ENCODE measurements around the gene IL3. TPM values are rescaled to one million over a fixed set of nuclear protein-coding genes. Genes with fewer than 3 reads are reported as not detected.

IL3 gene
- total and polyA plus RNA-seq, 9 of the 15 experiments (the other 6 are each of a cell fraction or from before 2014, with no cell fraction given) = not detected

- ChIA-PET CTCF (ENCODE audit: low intra/inter-chr PET ratio) (no interaction called here), POLR2A (no interaction called here)
- ATAC-seq = no peak
- intact Hi-C loops (cut with micrococcal nuclease) (no loop called here), in situ Hi-C loops (cut with MboI) (no loop called here)
- Histone ChIP-seq H3K9ac (ENCODE audit: insufficient read depth in 1 of 2, low read depth in 2 of 2, low read length in 2 of 2) (no peak overlapping the region), H2AFZ (ENCODE audit: low read depth, low read length) (no peak overlapping the region), H4K20me1 (replicated peaks; ENCODE audit: control insufficient read depth, insufficient read depth, low read length) (no peaks in the 10 kb centered on the region), H3K27me3 (ENCODE audit: control insufficient read depth in 2 of 2, insufficient read depth in 2 of 2, low read length in 2 of 2) (peaks cover 6 to 45% of the 10 kb centered on the region in 2 experiments), H3K4me1 (replicated peaks in 1 of 2; ENCODE audit: control insufficient read depth in 2 of 2, insufficient read depth in 2 of 2, low read length in 2 of 2) (no peaks in the 10 kb centered on the region), H3K79me2 (ENCODE audit: control insufficient read depth, insufficient read depth, low read length) (no peaks in the 10 kb centered on the region), H3K36me3 (ENCODE audit: control insufficient read depth, insufficient read depth, low read length) (no peaks in the 10 kb centered on the region), H3K9me3 (replicated peaks; ENCODE audit: control insufficient read depth, insufficient read depth, low read depth, low read length) (no peaks in the 10 kb centered on the region), H3K27ac (ENCODE audit: extremely low read depth, low read depth, low read length) (no peak overlapping the region), H3K4me2 (ENCODE audit: insufficient read depth, low read length) (no peak overlapping the region), H3K9me1 (ENCODE audit: control insufficient read depth, insufficient read depth, low read length) (no peaks in the 10 kb centered on the region), H3K4me3 (no peak overlapping the region)
- TF ChIP-seq NR4A1 (CRISPR knock-in tag; IDR thresholded peaks at IDR 0.05) = no peak
- TF ChIP-seq NR4A1 (tag; IDR thresholded peaks at IDR 0.05) = no peak
- TF ChIP-seq ZFP30 (CRISPR knock-in tag; IDR thresholded peaks at IDR 0.05; ENCODE audit: borderline replicate concordance) = no peak
- no peak for TF ChIP-seq NBN (IDR thresholded peaks at IDR 0.05; ENCODE audit: low read depth)
- no peak for TF ChIP-seq SRSF3 (IDR thresholded peaks at IDR 0.05; ENCODE audit: insufficient read depth, low read length)
- no TSS peak for BruUV-seq (replicated peaks)
- no peak for FAIRE-seq
- 29% methylated on average over 7 of the region's 7 CpGs for WGBS (ENCODE audit: insufficient coverage, low coverage, missing lambda C conversion rate)
- DNase-seq (ENCODE audit: extremely low read depth in 1 of 4, low spot score in 3 of 4) = no peak
These were observed 13.6 kb upstream of the IL3 start for GRCh38 chr5:132046880-132047299.

- Histone ChIP-seq H3K9me1 (ENCODE audit: control insufficient read depth, insufficient read depth, low read length) (no peaks in the 10 kb centered on the region), H4K20me1 (replicated peaks; ENCODE audit: control insufficient read depth, insufficient read depth, low read length) (no peaks in the 10 kb centered on the region), H3K9ac (ENCODE audit: insufficient read depth in 1 of 2, low read depth in 2 of 2, low read length in 2 of 2) (no peak overlapping the region), H3K4me1 (replicated peaks in 1 of 2; ENCODE audit: control insufficient read depth in 2 of 2, insufficient read depth in 2 of 2, low read length in 2 of 2) (no peaks in the 10 kb centered on the region), H3K27me3 (ENCODE audit: control insufficient read depth in 2 of 2, insufficient read depth in 2 of 2, low read length in 2 of 2) (peaks cover 11 to 47% of the 10 kb centered on the region in 2 experiments; a peak in 4 of 5 replicates), H3K27ac (ENCODE audit: extremely low read depth, low read depth, low read length) (no peak overlapping the region), H3K9me3 (replicated peaks; ENCODE audit: control insufficient read depth, insufficient read depth, low read depth, low read length) (no peaks in the 10 kb centered on the region), H3K4me2 (ENCODE audit: insufficient read depth, low read length) (no peak overlapping the region), H3K79me2 (ENCODE audit: control insufficient read depth, insufficient read depth, low read length) (no peaks in the 10 kb centered on the region), H2AFZ (ENCODE audit: low read depth, low read length) (no peak overlapping the region), H3K4me3 (no peak overlapping the region), H3K36me3 (ENCODE audit: control insufficient read depth, insufficient read depth, low read length) (no peaks in the 10 kb centered on the region)
- POLR2A ChIA-PET = interaction anchor here (0.6 to 1.2 kb wide), 4 partner anchors 9 to 672 kb away, joined by 3 read pairs; no protein-coding TSS in a partner anchor
- 5% methylated on average over 4 of the region's 4 CpGs for WGBS (ENCODE audit: insufficient coverage, low coverage, missing lambda C conversion rate)
- CTCF ChIA-PET (ENCODE audit: low intra/inter-chr PET ratio) = no interaction called here
- no peak for ATAC-seq
- BruUV-seq (replicated peaks) = no TSS peak
- in situ Hi-C loops (cut with MboI) (no loop called here), intact Hi-C loops (cut with micrococcal nuclease) (no loop called here)
- DNase-seq (ENCODE audit: extremely low read depth in 1 of 4, low spot score in 3 of 4) = no peak
- FAIRE-seq = no peak
- TF ChIP-seq MEF2A (IDR thresholded peaks at IDR 0.05; ENCODE audit: control insufficient read depth, low read depth, low read length) (no peak), ZNF79 (CRISPR knock-in tag; IDR thresholded peaks at IDR 0.05; ENCODE audit: low read depth) (no peak), CBX1 (IDR thresholded peaks at IDR 0.05; ENCODE audit: low read depth) (no peak), SOX6 (IDR thresholded peaks at IDR 0.05) (peak; percentile 20; the same call in 1 of the 2 replicates), RERE (CRISPR knock-in tag; IDR thresholded peaks at IDR 0.05; ENCODE audit: borderline replicate concordance) (no peak), POLR3G (IDR thresholded peaks at IDR 0.05; ENCODE audit: extremely low read depth, insufficient read length, insufficient replicate concordance) (no peak)
These were observed 11.4 kb upstream of the IL3 start for GRCh38 chr5:132049093-132049492.

All from K562 (cell line).